ENCODE results near the gene CREBBP. TPM values are rescaled to one million over a fixed set of nuclear protein-coding genes. Genes with fewer than 3 reads are reported as not detected.

The CREBBP gene
- total RNA-seq, 1 experiment from 2014 or later = 26.4 TPM

GRCh38 chr16:3857189-3858043, 23.1 kb downstream of the CREBBP start:
- Histone ChIP-seq H4K20me1 (ENCODE audit: insufficient read depth, low read depth, low read length) (peaks cover 34% of the 10 kb centered on the region), H3K79me2 (ENCODE audit: low read length) (peaks cover 99% of the 10 kb centered on the region), H2AFZ (ENCODE audit: low read length) (no peak overlapping the region), H3K36me3 (ENCODE audit: insufficient read depth, low read length) (no peaks in the 10 kb centered on the region), H3K4me2 (ENCODE audit: low read depth, low read length, poor library complexity, severe bottlenecking) (no peak overlapping the region), H3K4me3 (ENCODE audit: low read length) (no peak overlapping the region), H3K4me1 (ENCODE audit: low read length) (peaks cover 47% of the 10 kb centered on the region), H3K9me3 (ENCODE audit: low read length) (no peaks in the 10 kb centered on the region), H3K9me2 (replicated peaks; ENCODE audit: insufficient read depth, low read length) (no peaks in the 10 kb centered on the region), H3K27ac (ENCODE audit: low read length) (no peak overlapping the region), H3K27me3 (ENCODE audit: low read length) (no peaks in the 10 kb centered on the region), H3K9ac (ENCODE audit: low read length) (no peak overlapping the region)
- no peak for DNase-seq

- Histone ChIP-seq H3K27me3 (ENCODE audit: low read length) (no peaks in the 10 kb centered on the region), H3K36me3 (ENCODE audit: insufficient read depth, low read length) (no peaks in the 10 kb centered on the region), H3K27ac (ENCODE audit: low read length) (no peak overlapping the region), H3K9ac (ENCODE audit: low read length) (no peak overlapping the region), H3K79me2 (ENCODE audit: low read length) (peaks cover 95% of the 10 kb centered on the region), H3K4me3 (ENCODE audit: low read length) (no peak overlapping the region), H3K4me2 (ENCODE audit: low read depth, low read length, poor library complexity, severe bottlenecking) (no peak overlapping the region), H3K9me2 (replicated peaks; ENCODE audit: insufficient read depth, low read length) (no peaks in the 10 kb centered on the region), H3K4me1 (ENCODE audit: low read length) (peaks cover 39% of the 10 kb centered on the region), H4K20me1 (ENCODE audit: insufficient read depth, low read depth, low read length) (peaks cover 26% of the 10 kb centered on the region), H3K9me3 (ENCODE audit: low read length) (no peaks in the 10 kb centered on the region), H2AFZ (ENCODE audit: low read length) (no peak overlapping the region)
- no peak for DNase-seq
Observed at GRCh38 chr16:3856367-3857141, 24.0 kb downstream of the CREBBP start.

- H4K20me1 ChIP-seq (ENCODE audit: insufficient read depth, low read depth, low read length) = peaks cover 31% of the 10 kb centered on the region
Observed at GRCh38 chr16:3854750-3855541, 25.6 kb downstream of the CREBBP start.

GRCh38 chr16:3850544-3850899, 30.0 kb downstream of the CREBBP start:
- H3K27me3 ChIP-seq (ENCODE audit: low read length) = no peaks in the 10 kb centered on the region
- no peak overlapping the region for H2AFZ ChIP-seq (ENCODE audit: low read length)
- H3K4me2 ChIP-seq (ENCODE audit: low read depth, low read length, poor library complexity, severe bottlenecking) = no peak overlapping the region
- peaks cover 92% of the 10 kb centered on the region for H3K79me2 ChIP-seq (ENCODE audit: low read length)
- H3K9ac ChIP-seq (ENCODE audit: low read length) = no peak overlapping the region
- no peak overlapping the region for H3K27ac ChIP-seq (ENCODE audit: low read length)
- DNase-seq = no peak
- H3K4me1 ChIP-seq (ENCODE audit: low read length) = no peaks in the 10 kb centered on the region
- H3K9me2 ChIP-seq (replicated peaks; ENCODE audit: insufficient read depth, low read length) = no peaks in the 10 kb centered on the region
- H3K36me3 ChIP-seq (ENCODE audit: insufficient read depth, low read length) = peaks cover 9% of the 10 kb centered on the region; the same call in 1 of the 2 replicates
- peaks cover 25% of the 10 kb centered on the region for H4K20me1 ChIP-seq (ENCODE audit: insufficient read depth, low read depth, low read length)
- no peaks in the 10 kb centered on the region for H3K9me3 ChIP-seq (ENCODE audit: low read length)
- no peak overlapping the region for H3K4me3 ChIP-seq (ENCODE audit: low read length)

More at GRCh38 chr16:3854750-3855541, 25.6 kb downstream of the CREBBP start:
- Histone ChIP-seq H3K36me3 (ENCODE audit: insufficient read depth, low read length) (peaks cover 7% of the 10 kb centered on the region; the same call in 1 of the 2 replicates), H3K27ac (ENCODE audit: low read length) (no peak overlapping the region), H3K9ac (ENCODE audit: low read length) (no peak overlapping the region), H3K4me1 (ENCODE audit: low read length) (peaks cover 23% of the 10 kb centered on the region), H3K4me3 (ENCODE audit: low read length) (no peak overlapping the region), H3K4me2 (ENCODE audit: low read depth, low read length, poor library complexity, severe bottlenecking) (no peak overlapping the region), H3K79me2 (ENCODE audit: low read length) (peaks cover 94% of the 10 kb centered on the region), H3K9me2 (replicated peaks; ENCODE audit: insufficient read depth, low read length) (no peaks in the 10 kb centered on the region), H3K27me3 (ENCODE audit: low read length) (no peaks in the 10 kb centered on the region), H3K9me3 (ENCODE audit: low read length) (no peaks in the 10 kb centered on the region), H2AFZ (ENCODE audit: low read length) (no peak overlapping the region)
- DNase-seq = no peak

GRCh38 chr16:3849751-3850543, 30.6 kb downstream of the CREBBP start:
- Histone ChIP-seq H3K27ac (ENCODE audit: low read length) (no peak overlapping the region), H3K79me2 (ENCODE audit: low read length) (peaks cover 92% of the 10 kb centered on the region), H3K27me3 (ENCODE audit: low read length) (no peaks in the 10 kb centered on the region), H3K36me3 (ENCODE audit: insufficient read depth, low read length) (peaks cover 9% of the 10 kb centered on the region; the same call in 1 of the 2 replicates), H3K4me1 (ENCODE audit: low read length) (no peaks in the 10 kb centered on the region; the same call in 1 of the 2 replicates), H4K20me1 (ENCODE audit: insufficient read depth, low read depth, low read length) (peaks cover 25% of the 10 kb centered on the region), H3K4me3 (ENCODE audit: low read length) (no peak overlapping the region), H3K9ac (ENCODE audit: low read length) (no peak overlapping the region), H3K9me2 (replicated peaks; ENCODE audit: insufficient read depth, low read length) (no peaks in the 10 kb centered on the region), H3K4me2 (ENCODE audit: low read depth, low read length, poor library complexity, severe bottlenecking) (no peak overlapping the region), H3K9me3 (ENCODE audit: low read length) (no peaks in the 10 kb centered on the region), H2AFZ (ENCODE audit: low read length) (no peak overlapping the region)
- DNase-seq = no peak

- Histone ChIP-seq H3K9me3 (ENCODE audit: low read length) (no peaks in the 10 kb centered on the region), H3K4me3 (ENCODE audit: low read length) (no peak overlapping the region), H3K9ac (ENCODE audit: low read length) (no peak overlapping the region), H3K9me2 (replicated peaks; ENCODE audit: insufficient read depth, low read length) (no peaks in the 10 kb centered on the region), H3K36me3 (ENCODE audit: insufficient read depth, low read length) (peaks cover 9% of the 10 kb centered on the region; the same call in 1 of the 2 replicates), H3K27ac (ENCODE audit: low read length) (no peak overlapping the region), H2AFZ (ENCODE audit: low read length) (no peak overlapping the region), H3K79me2 (ENCODE audit: low read length) (peaks cover 95% of the 10 kb centered on the region), H4K20me1 (ENCODE audit: insufficient read depth, low read depth, low read length) (peaks cover 12% of the 10 kb centered on the region; the same call in 1 of the 2 replicates), H3K4me1 (ENCODE audit: low read length) (peaks cover 28% of the 10 kb centered on the region), H3K27me3 (ENCODE audit: low read length) (no peaks in the 10 kb centered on the region), H3K4me2 (ENCODE audit: low read depth, low read length, poor library complexity, severe bottlenecking) (no peak overlapping the region)
- DNase-seq = no peak
Observed at GRCh38 chr16:3846595-3847091, 33.9 kb downstream of the CREBBP start.

- H4K20me1 ChIP-seq (ENCODE audit: insufficient read depth, low read depth, low read length) = peaks cover 12% of the 10 kb centered on the region; the same call in 1 of the 2 replicates
- no peaks in the 10 kb centered on the region for H3K27me3 ChIP-seq (ENCODE audit: low read length)
- no peak for DNase-seq
- no peaks in the 10 kb centered on the region for H3K9me2 ChIP-seq (replicated peaks; ENCODE audit: insufficient read depth, low read length)
- peaks cover 30% of the 10 kb centered on the region for H3K4me1 ChIP-seq (ENCODE audit: low read length)
- H3K36me3 ChIP-seq (ENCODE audit: insufficient read depth, low read length) = peaks cover 9% of the 10 kb centered on the region; the same call in 1 of the 2 replicates
- H3K79me2 ChIP-seq (ENCODE audit: low read length) = peaks cover 97% of the 10 kb centered on the region
- no peak overlapping the region for H3K9ac ChIP-seq (ENCODE audit: low read length)
- no peak overlapping the region for H2AFZ ChIP-seq (ENCODE audit: low read length)
- H3K27ac ChIP-seq (ENCODE audit: low read length) = no peak overlapping the region
- H3K9me3 ChIP-seq (ENCODE audit: low read length) = no peaks in the 10 kb centered on the region
- no peak overlapping the region for H3K4me3 ChIP-seq (ENCODE audit: low read length)
- H3K4me2 ChIP-seq (ENCODE audit: low read depth, low read length, poor library complexity, severe bottlenecking) = no peak overlapping the region
Observed at GRCh38 chr16:3846087-3846486, 34.4 kb downstream of the CREBBP start.

Data from Karpas-422 (cell line).